HG03342 (cell line): ENCODE data around the gene CYP11A1.

Experiments used
- ATAC-seq: cut with Tn5 transposase; IDR thresholded peaks from one replicate; pipeline ENCODE4 v1.9.1; 2021; ENCODE audit warnings: mild to moderate bottlenecking, moderate library complexity; ENCODE audit not compliant: unreplicated experiment

Gene CYP11A1

DNA sequence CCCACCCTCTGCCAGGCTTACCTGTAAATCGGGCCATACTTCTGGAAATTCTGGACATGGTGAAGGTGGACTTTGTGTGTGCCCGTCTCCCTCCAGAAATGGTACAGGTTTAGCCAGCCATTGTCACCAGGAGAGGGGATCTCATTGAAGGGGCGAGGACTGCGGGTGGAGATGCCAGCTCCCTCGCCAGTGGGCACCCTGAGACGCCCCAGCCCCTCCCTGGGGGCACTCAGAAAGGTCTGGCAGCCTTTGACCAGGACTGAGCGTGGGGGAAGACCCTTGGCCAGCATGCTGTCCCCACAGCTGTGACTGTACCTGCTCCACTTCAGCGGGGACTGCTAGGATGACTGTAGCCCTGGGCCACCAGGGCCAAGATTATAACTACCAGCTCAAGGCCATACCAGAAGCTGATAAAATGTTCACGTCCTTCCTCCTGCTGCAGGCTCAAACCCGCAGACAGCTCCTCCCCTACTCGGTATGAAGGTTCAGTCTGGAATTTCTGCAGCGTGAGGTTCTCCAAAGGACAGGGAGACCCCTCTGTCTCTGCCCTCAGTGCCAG, at the start of gene CYP11A1:
Gene CYP11A1 (minus strand): TSS at position 351 of the 559 bp plus-strand sequence. CDS start 61 bp downstream, at position 290.
- no peak for ATAC-seq

DNA sequence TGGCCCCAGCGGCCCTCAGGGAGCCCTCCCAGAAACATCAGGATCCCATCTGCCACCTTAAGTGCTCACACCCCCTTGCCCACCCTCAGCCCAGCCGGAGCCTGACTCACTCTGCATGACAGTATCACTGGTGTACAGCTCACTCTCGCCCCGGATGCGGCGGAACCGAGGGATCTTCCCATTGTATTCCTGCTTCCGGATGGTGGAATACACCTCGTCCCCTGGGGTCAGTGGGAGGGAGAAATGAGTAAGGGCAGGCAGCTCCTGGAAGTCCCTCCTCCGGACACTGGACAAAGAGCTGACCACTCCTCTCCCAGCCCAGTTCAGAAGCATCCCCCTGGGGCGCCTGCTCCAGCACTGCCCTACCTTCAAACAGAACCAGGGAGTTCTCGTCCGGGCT, 49.8 kb upstream of the CYP11A1 start:
- ATAC-seq: no peak

DNA sequence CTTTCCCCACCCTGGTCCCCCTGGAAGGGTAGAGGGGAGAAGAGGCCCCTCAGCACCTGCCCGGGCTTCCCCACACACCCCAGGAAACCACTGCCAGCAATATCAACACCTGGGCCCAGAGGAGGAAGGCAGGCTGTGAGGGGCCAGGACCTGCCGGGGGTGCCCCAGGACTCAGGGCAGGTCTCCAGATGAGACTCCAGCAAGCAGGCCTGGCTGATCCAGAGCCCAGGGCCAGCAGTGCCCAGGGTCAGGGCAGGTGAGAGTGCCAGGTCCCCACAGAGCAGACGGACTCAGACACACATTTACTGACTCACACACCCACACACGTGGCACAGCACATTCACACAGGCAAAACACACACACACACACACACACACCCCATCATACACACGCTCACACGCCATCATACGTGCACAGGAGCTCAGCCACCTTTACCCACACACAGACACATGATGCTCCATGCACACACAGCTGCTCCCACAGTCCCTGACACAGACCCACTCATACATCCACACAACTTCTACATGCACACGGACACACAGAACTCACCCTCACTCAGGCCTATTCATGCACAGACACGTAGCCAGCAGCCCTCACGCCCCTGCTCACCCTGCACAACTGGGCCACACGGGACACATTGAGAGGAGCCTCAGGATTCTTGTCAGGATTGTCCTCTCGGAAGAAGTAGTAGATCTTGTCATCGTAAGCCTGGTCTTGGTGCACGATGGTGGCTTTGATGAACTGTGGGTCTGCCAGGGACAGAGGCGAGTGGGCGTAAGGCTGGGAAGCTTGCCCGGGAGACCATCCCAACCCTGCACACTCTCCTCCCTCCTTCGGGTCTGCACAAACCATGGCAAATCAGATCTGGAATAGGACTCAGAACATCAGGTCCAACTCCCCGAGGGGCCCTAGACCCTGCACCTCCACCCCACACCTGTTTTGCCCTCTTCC, 48.8 kb upstream of the CYP11A1 start:
- no peak for ATAC-seq

DNA sequence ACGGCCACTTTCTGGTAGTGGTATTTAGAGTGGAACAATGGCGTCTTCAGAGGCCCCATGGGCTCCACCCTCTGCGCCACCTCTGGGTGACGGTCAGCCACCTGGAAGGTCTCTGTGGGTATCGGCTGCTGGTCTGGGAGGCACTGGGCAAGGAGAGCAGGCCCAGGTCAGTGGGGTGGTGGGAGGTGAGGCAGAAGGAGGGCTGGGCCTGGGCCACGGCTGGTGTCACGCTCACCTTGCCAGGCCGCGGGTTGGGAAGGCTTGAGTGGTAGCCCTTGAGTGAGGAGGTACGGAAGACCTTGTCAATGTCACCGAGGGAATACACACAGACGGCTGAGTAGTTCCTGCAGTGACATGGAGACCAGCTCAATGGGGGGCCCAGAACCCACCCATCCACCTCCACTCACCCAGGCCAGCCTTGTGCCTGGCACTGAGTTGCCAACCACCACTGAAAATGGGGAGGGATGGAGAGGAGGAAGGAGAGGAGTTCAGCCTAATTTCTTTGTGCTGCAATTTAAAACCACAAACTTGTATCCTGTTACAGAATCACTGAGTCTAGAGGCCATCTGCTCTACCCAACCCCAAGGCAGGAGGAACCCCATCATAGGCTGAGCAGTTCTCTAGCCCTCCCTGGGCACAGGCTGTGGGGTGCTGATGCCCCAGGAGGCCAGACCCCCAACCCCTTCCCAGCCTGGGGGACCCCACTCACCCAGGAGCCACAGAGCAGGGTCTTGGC, 47.3 kb upstream of the CYP11A1 start:
- ATAC-seq: no peak

DNA sequence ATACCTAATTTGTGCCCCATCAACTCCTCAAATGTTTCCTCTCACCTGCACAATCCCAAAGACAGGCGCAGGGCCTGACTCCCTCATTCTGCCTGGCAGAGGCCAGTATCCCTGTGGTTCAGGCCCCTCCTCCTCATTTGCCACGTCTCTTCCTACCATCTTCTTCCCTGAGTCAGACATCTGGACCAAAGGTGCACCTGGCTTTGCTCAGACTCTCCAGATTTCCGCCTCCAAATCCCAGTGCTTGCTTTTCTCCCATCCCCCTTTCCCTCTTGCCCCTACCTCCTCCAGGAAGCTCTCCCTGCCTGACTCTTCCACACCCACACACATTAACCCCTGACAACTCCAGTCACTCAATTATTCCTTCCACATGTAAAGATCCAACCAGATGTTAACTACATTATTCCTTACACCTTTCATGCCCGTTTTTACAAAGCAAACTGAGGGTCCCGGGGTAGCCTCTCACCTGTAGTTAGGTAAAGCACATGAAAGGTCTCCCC, 46.7 kb upstream of the CYP11A1 start:
- ATAC-seq: no peak

DNA sequence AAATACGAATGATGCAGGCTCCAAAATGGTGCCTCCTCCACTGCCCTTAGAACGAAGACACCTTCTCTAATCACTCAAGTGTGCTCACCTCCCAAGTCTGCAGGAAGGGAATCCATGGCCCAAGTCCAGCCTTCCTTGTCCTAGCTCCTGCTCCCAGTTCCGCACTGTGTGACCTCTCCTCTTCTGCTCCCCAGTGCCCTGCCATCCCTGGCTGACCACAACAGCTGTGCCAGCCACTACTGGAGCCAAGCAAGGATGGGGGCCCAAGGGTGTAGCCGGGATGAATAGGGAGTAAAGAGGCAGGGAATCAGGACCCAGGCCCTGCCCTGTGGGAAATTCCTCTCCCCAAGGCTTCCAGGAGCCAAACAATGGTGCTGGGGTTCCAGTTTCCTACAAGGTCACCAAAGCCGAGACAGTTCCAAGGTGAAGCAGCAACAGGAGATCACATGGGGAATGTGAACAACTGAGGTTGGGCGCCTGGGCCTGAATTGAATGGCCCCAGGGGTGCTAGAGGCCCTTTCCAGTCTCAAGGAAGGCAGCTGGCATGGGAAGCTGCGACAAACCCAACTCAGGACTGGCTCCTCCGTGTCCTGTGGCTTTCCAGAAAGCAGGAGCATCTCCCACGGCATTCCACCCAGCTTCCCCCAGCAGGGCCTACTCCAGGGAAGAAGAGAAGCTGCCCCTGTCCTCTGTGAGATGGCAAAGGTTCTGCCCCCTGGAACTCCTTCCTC, 46.1 kb upstream of the CYP11A1 start:
- ATAC-seq: no peak

DNA sequence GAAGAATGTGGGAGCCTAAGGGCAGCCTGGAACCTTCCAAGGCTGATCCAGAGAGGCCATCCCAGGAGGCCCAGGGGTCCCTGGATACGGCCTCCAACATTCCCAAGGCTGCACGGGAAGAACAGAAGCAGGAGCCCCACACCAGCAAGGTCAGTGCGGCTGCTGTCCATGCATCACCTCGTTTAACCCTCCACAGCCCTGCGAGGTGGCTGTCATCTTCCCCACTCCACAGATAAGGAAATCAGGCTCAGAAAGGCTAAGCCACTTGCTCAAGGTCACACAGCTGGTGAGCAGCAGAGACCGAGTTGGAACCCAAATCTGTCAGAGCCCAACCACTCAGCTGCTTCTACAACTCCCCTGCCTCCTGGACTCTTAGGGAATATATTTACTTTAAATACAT, 44.7 kb upstream of the CYP11A1 start:
- ATAC-seq: no peak

DNA sequence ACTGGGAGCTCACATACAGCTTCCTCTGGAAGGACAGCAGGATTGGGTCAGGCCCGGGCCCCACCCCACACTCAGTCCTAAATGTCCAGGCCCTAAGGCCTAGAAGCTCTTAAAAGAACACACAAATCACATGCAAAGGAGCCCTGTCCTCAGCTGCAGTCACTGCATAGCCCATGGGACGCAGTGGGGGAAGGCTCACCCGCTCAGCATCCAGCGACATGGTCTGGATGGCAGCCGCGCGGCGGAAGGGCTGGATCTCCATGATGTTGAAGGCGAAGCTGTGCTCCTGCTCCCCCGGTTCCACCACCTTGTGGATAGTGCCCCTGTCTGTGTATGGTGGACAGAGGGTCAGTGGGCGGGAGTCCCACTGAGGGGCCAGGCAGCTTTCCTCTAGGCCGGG, 44.2 kb upstream of the CYP11A1 start:
- ATAC-seq: no peak

DNA sequence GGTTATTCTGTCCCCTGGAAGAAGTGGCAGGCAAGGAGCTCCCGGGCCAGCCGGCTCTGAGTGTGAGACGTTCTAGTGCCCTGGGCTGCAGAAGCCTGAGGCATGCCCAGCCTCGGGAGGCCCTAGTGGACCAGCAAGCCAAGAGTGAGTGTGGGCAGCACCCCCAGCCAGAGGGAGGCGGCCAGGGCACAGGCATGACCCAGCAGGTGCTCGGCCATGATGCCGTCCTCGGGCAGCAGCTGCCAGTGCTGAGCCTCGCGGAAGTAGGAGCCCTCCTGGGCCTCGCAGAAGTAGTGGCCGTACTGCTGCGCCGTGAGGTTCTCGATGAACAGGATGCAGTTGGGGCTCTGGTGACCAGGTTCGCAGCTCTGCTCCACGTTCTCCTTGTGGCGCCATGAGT, 43.1 kb upstream of the CYP11A1 start:
- ATAC-seq: no peak

DNA sequence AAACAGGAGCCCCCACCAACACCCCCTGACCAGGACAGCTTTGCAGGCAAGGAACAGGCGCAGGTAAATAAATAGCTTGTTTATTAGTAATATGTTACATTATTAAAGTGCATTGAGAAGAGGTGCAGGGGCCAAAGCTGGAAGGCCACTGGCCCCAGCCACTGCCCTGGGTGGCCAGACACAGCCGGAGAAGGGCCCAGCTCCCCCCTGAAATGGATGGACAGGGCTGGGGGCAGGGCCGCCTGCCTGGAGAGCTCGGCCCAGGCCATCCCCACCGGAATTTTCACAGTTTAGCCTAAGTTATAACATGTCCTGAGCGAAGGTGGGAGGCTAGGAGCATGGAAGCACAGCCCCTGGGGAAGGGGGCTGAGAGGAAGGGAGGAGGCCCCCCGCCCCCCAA, 41.8 kb upstream of the CYP11A1 start:
- ATAC-seq: no peak

DNA sequence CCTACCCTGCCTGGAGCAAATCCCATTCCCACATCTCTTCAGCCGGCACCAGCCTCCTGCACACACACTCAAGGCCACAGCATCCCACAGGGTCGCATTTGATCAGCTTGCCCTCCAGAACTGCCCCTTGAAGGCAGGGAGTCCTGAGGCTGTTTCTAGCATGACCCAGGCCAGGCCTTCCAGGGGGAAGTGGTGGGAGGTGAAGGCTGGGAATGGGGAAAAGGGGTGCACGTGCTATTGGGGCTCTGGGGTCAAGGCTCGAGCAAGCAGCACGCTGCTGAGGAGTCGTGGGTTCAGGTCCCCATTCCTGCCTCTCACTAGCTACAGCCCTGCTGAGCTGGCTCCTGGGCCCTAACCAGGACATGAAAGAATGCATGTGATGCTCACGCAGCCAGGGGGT, 41.4 kb upstream of the CYP11A1 start:
- ATAC-seq: no peak

DNA sequence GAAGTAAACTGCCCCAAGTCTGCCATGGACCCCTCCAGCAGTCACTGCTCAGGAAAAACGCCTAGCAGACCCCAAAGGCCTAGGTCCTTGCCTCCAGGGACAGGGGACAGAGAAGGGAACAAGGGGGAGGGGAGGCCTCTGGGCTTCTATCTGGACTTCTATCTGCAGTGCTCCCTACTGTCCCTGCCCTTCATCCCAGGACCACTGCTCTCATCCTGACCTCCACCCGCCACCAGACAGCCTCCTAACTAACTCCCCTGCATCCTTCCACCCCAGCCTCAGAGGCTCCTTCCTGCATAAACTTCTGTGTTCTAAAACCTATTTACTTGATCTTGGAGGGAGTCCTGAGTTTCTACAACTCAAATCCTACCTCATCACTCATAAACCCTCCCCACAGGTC, 40.9 kb upstream of the CYP11A1 start:
- no peak for ATAC-seq

DNA sequence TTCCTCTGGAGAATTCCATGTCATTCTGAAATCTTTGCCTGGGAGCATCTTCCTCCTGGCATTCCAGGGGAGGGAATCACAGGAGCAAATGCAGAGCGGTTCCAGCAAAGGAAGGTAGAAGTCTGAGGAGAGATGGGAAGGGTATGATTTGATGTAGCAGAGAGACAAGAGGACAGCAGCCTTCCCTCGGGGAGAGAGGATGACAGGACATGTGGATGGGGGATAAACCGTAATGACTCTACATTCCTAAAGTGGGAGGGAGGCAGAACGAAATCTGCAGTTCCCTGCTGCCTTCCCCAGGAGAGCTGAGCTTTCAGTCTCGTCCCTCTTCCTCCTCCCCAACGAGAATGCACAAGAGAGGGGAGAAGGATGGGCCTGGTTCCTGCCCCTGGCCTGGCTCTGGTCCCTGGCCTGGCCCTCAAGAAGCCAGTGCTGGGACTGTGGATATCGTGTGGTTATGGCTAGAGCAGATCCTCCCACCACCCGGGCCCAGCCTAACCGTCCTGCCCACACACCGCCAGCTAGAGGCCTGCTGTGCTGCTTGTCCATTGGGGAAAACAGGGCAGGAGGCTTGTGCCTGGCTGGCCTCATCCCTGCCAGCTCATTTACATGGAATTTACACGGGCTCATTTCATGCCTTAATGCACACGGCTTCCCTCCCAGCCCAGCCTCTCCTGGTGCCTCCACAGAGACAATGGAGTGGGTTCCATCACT, 39.7 kb upstream of the CYP11A1 start:
- ATAC-seq: no peak

DNA sequence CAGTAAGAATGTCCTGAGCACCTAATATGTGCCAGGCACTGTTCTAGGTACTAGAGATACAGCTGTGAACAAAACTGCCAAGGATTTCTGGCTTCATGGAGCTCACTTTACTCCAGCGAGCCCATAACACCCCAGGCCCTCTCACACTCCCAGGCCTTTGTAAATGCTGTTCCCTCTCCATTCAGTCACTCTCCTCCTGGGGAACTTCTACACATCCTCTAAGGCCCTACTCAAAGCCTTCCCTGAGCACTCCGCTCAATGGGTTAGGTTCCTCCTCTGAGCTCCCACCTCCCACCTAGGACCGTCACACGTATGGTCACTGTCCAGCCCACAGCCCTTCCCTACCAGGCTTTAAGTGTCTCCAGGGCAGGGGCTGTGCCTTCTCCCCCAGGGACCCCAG, 39.1 kb upstream of the CYP11A1 start:
- ATAC-seq: no peak

DNA sequence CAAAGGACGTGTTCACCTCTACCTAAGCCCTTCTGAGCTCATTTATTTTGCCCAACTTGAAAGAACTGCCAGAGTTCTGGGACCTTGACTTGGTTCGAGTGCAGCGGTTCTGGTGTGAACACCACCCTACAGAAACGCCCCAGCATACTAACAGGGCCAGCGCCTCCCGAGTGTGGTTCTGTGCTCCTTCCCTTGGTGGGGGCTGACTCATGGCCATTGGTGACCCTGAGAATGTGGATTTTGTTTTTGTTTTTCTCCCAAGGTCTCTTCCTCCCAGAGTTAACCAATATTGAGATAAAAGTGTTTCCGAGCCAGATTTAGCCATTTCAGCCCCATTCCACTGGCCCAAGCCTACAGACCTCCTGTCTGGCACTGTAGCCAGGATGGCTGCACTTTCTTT, 38.4 kb upstream of the CYP11A1 start:
- ATAC-seq: no peak

DNA sequence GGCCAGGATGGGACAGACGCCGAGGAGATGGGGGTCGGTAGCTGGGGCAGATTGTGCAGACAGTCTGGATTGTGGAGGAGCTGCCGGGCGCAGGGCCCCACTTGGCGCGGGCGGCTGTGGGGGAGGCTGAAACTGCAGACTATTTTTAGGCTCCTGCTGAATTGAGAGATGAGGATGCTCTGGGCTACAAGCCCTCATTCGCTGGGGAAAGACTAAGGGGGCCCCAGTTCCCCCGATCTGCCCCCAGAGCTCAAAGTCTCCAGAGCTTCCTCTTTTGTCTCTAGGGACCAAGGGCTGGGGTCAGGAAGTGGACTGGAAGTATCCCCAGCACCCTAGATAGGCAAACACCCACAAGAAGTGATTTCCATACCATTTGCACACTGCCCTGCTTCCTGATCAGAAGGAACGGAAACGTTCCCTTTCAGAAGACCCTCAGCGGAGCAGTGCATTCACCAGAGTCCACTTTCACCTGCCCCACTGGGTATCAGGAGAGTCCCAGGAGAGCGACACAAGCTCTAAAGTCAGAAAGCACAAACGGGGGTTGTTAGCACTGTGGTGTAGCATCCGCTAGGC, 36.6 kb upstream of the CYP11A1 start:
- ATAC-seq: peak; percentile 34

DNA sequence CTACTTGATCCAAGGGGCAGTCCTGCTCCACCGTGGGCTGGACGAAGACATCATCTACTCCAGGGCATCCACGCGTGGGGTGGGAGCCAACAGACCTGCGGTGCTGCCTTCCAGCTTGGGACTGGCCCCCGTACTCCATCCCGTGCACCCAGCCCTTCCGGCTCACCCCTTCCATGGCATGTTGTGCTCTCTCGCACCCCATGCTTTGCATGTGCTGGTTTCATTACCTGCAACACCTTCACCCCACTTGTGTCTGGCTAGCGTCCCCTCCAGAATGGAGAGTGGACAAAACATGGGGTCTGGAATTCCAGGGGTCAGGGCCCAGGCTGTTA, 36.1 kb upstream of the CYP11A1 start:
- ATAC-seq: no peak

DNA sequence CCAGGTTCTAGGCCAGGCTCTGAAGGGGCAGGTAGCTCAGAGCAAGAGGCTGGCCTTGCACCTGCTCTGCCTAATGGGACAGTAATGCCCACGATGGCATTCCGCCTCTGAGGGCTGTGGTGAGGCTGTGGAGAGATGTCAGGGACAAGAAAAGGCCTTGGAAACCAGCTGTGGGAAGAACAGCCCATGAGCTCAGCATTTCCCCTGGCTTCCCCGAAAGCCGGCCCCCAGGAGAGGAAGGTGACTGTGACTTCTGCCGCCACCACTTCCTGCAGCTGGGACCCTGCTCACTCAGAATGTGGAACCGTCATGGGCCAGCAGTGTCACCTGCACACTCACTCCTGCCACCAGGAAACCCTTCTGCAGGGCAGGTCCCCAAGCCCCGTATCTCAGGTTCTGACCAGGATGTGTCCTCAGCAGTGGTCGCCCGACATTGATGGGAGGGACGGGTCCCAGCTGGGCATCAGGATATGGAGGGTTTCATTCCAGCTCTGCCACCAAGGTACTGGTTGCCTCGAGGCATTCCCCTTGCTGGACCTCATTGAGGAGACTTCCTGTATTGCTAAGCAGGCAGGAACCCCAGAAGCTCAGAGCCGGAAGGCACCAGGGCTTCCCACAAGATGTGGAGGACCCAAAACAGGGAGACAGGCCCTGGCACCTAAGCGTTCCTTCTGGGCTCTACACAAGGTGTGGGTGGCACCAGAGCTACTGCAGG, 35.6 kb upstream of the CYP11A1 start:
- ATAC-seq: no peak

DNA sequence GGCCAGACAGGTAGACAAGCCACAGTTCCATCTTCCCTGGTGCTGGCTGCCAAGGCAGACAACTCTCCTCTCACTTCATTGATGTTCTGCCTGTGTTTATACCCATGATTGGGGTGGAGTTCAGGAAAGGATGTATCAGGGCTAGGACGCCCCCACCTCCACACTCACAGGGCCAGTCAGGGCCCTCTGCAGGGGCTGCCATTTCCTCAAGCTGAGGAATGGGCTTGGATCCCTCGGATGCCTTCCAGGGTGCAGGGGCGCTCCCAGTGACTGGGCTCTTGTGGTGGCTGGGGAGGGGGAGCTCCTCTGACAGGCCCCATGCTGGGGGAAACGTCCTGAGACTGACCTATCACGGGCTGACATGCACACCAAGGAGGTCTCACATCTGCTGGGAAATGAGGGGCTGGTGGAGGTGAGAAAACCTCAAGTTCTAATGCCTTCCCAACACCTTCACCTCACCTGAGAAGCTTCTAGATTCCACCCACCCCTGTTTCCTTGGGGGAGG, 34.9 kb upstream of the CYP11A1 start:
- ATAC-seq: no peak
